Activated naive CD4-positive, alpha-beta T cell treated with anti-CD3 and anti-CD28 coated beads, Interleukin-2, amount 10 ng/mL, durations not matched to agents 7 days and 5 days (primary cell): ENCODE data around the gene NT5C3A.
"Not testable (repeated sequence)": the region's sequence is repeated elsewhere in the genome, so short reads cannot be mapped to it uniquely, and the experiment has no call there.

Source experiments
- CTCF ChIA-PET: fragments of 350-600 bp; sonication (Branson Sonifier 250); formaldehyde crosslinking; loops from one replicate; lab custom pipeline; 2021; ENCODE audit warnings: antibody characterized with exemption; lab: Charles Lee
- DNase-seq: peaks from one replicate; pipeline ENCODE4 v3.0.0-alpha.2; 2020
- H3K27ac Mint-ChIP-seq: one replicate; pipeline ENCODE4 v1.8.0; 2021; ENCODE audit warnings: mild to moderate bottlenecking, moderate library complexity, mixed read lengths
- H3K27me3 Mint-ChIP-seq: one replicate; pipeline ENCODE4 v1.8.0; 2021; ENCODE audit warnings: mild to moderate bottlenecking, mixed read lengths
- H3K36me3 Mint-ChIP-seq: one replicate; pipeline ENCODE4 v1.8.0; 2021; ENCODE audit warnings: mixed read lengths
- H3K4me1 Mint-ChIP-seq: one replicate; pipeline ENCODE4 v1.8.0; 2021; ENCODE audit warnings: mixed read lengths
- H3K4me3 Mint-ChIP-seq: one replicate; pipeline ENCODE4 v1.8.0; 2021; ENCODE audit warnings: mild to moderate bottlenecking, moderate library complexity, mixed read lengths
- H3K9me3 Mint-ChIP-seq: one replicate; pipeline ENCODE4 v1.8.0; 2021; ENCODE audit warnings: mixed read lengths

The NT5C3A gene

GRCh38 chr7:33003111-33003510 lies 59.5 kb downstream of the NT5C3A start:
- H3K9me3 Mint-ChIP-seq, CTCF ChIA-PET, H3K27ac Mint-ChIP-seq, H3K36me3 Mint-ChIP-seq, H3K4me3 Mint-ChIP-seq, DNase-seq: not testable (repeated sequence)
- Mint-ChIP-seq H3K27me3 (peaks cover 14% of the 10 kb centered on the region), H3K4me1 (peaks cover 10% of the 10 kb centered on the region)

- H3K36me3 Mint-ChIP-seq, H3K9me3 Mint-ChIP-seq, H3K4me3 Mint-ChIP-seq, CTCF ChIA-PET, DNase-seq, H3K27ac Mint-ChIP-seq: not testable (repeated sequence)
- Mint-ChIP-seq H3K4me1 (peaks cover 13% of the 10 kb centered on the region), H3K27me3 (peaks cover 20% of the 10 kb centered on the region)
Measured at GRCh38 chr7:32999380-32999779, 63.2 kb downstream of the NT5C3A start.

- H3K27ac Mint-ChIP-seq, DNase-seq, CTCF ChIA-PET, H3K9me3 Mint-ChIP-seq, H3K36me3 Mint-ChIP-seq: not testable (repeated sequence)
- Mint-ChIP-seq H3K4me1 (peaks cover 13% of the 10 kb centered on the region), H3K4me3 (peak overlapping the region; percentile 4), H3K27me3 (peaks cover 17% of the 10 kb centered on the region)
Measured at GRCh38 chr7:32998361-32999171, 64.0 kb downstream of the NT5C3A start.

GRCh38 chr7:32997956-32998355 lies 64.6 kb downstream of the NT5C3A start:
- H3K4me1 Mint-ChIP-seq, result peaks cover 15% of the 10 kb centered on the region
- not testable (repeated sequence) for H3K36me3 Mint-ChIP-seq

GRCh38 chr7:32992750-32993149 lies 69.8 kb downstream of the NT5C3A start:
- DNase-seq, H3K36me3 Mint-ChIP-seq, H3K27ac Mint-ChIP-seq, H3K4me3 Mint-ChIP-seq, H3K9me3 Mint-ChIP-seq, CTCF ChIA-PET: not testable (repeated sequence)
- Mint-ChIP-seq H3K4me1 (peaks cover 38% of the 10 kb centered on the region), H3K27me3 (peaks cover 16% of the 10 kb centered on the region)

More at GRCh38 chr7:32997956-32998355, 64.6 kb downstream of the NT5C3A start:
- H3K27me3 Mint-ChIP-seq, result peaks cover 17% of the 10 kb centered on the region
- CTCF ChIA-PET, H3K27ac Mint-ChIP-seq, H3K9me3 Mint-ChIP-seq, DNase-seq, H3K4me3 Mint-ChIP-seq: not testable (repeated sequence)

- H3K9me3 Mint-ChIP-seq, H3K27ac Mint-ChIP-seq, H3K36me3 Mint-ChIP-seq, H3K4me3 Mint-ChIP-seq, CTCF ChIA-PET, DNase-seq: not testable (repeated sequence)
- H3K4me1 Mint-ChIP-seq, result peaks cover 38% of the 10 kb centered on the region
- H3K27me3 Mint-ChIP-seq, result peaks cover 16% of the 10 kb centered on the region
Measured at GRCh38 chr7:32991975-32992700, 70.4 kb downstream of the NT5C3A start.

- Mint-ChIP-seq H3K27me3 (peaks cover 13% of the 10 kb centered on the region), H3K4me1 (peaks cover 38% of the 10 kb centered on the region)
- H3K4me3 Mint-ChIP-seq, DNase-seq, H3K36me3 Mint-ChIP-seq, H3K27ac Mint-ChIP-seq, H3K9me3 Mint-ChIP-seq, CTCF ChIA-PET: not testable (repeated sequence)
Measured at GRCh38 chr7:32991068-32991585, 71.4 kb downstream of the NT5C3A start.

- peaks cover 11% of the 10 kb centered on the region for H3K27me3 Mint-ChIP-seq
- CTCF ChIA-PET, H3K4me3 Mint-ChIP-seq, H3K27ac Mint-ChIP-seq, H3K36me3 Mint-ChIP-seq, H3K9me3 Mint-ChIP-seq: not testable (repeated sequence)
- peak; percentile 39 for DNase-seq
- peaks cover 36% of the 10 kb centered on the region for H3K4me1 Mint-ChIP-seq
Measured at GRCh38 chr7:32988148-32988547, 74.4 kb downstream of the NT5C3A start.

GRCh38 chr7:32979902-32980301 lies 82.7 kb downstream of the NT5C3A start:
- not testable (repeated sequence) for H3K4me1 Mint-ChIP-seq

GRCh38 chr7:32979246-32979645 lies 83.3 kb downstream of the NT5C3A start:
- DNase-seq, H3K27me3 Mint-ChIP-seq, H3K36me3 Mint-ChIP-seq, CTCF ChIA-PET, H3K27ac Mint-ChIP-seq, H3K9me3 Mint-ChIP-seq, H3K4me1 Mint-ChIP-seq, H3K4me3 Mint-ChIP-seq: not testable (repeated sequence)

More at GRCh38 chr7:32979902-32980301, 82.7 kb downstream of the NT5C3A start:
- H3K27me3 Mint-ChIP-seq, H3K27ac Mint-ChIP-seq, CTCF ChIA-PET, H3K36me3 Mint-ChIP-seq, DNase-seq, H3K9me3 Mint-ChIP-seq, H3K4me3 Mint-ChIP-seq: not testable (repeated sequence)

GRCh38 chr7:32977159-32977558 lies 85.4 kb downstream of the NT5C3A start:
- DNase-seq, CTCF ChIA-PET, H3K27ac Mint-ChIP-seq, H3K4me1 Mint-ChIP-seq, H3K4me3 Mint-ChIP-seq, H3K36me3 Mint-ChIP-seq, H3K27me3 Mint-ChIP-seq, H3K9me3 Mint-ChIP-seq: not testable (repeated sequence)

- H3K27me3 Mint-ChIP-seq, result peaks cover 11% of the 10 kb centered on the region
- H3K9me3 Mint-ChIP-seq, H3K36me3 Mint-ChIP-seq, H3K4me3 Mint-ChIP-seq, H3K27ac Mint-ChIP-seq, DNase-seq, CTCF ChIA-PET, H3K4me1 Mint-ChIP-seq: not testable (repeated sequence)
Measured at GRCh38 chr7:32971967-32972366, 90.6 kb downstream of the NT5C3A start.

- H3K4me1 Mint-ChIP-seq, H3K4me3 Mint-ChIP-seq, H3K9me3 Mint-ChIP-seq, H3K27ac Mint-ChIP-seq, CTCF ChIA-PET, H3K36me3 Mint-ChIP-seq, DNase-seq: not testable (repeated sequence)
- peaks cover 28% of the 10 kb centered on the region for H3K27me3 Mint-ChIP-seq
Measured at GRCh38 chr7:32967268-32967582, 95.4 kb downstream of the NT5C3A start.

- not testable (repeated sequence) for H3K4me1 Mint-ChIP-seq, H3K36me3 Mint-ChIP-seq, H3K4me3 Mint-ChIP-seq, H3K27ac Mint-ChIP-seq, H3K9me3 Mint-ChIP-seq, DNase-seq
- H3K27me3 Mint-ChIP-seq, result peaks cover 32% of the 10 kb centered on the region
- CTCF ChIA-PET, result interaction anchor here (1.5 to 2.3 kb wide), 2 partner anchors 24 to 120 kb away, joined by 4 to 9 read pairs; no protein-coding TSS in a partner anchor
Measured at GRCh38 chr7:32966489-32967267, 95.9 kb downstream of the NT5C3A start.
